SK-N-SH (cell line): Measurements from ENCODE around the gene PAPLN. TPM values are rescaled to one million over a fixed set of nuclear protein-coding genes. Genes with fewer than 3 reads are reported as not detected.

Experiments
- CTCF ChIA-PET: fragments of 300-600, 350-600 bp; formaldehyde crosslinking; extraction: SDS; loops from one replicate; lab custom pipeline; 2021; lab: Yijun Ruan, JAX
- POLR2A ChIA-PET: fragments of 350-600 bp; sonication (Branson Sonifier 250); formaldehyde crosslinking; extraction: SDS; loops from one replicate; lab custom pipeline; 2020; ENCODE audit warnings: antibody characterized with exemption, inconsistent platforms; lab: Yijun Ruan, JAX
- DNase-seq: peaks from one replicate; pipeline ENCODE4 v3.0.0; 2012
- H2AFZ ChIP-seq: fragments of 200-600 bp; sonication (generic); 2 replicates; pipeline ENCODE4 v1.8.1; 2016; ENCODE audit warnings: antibody characterized with exemption, mild to moderate bottlenecking, low read depth
- H3F3A ChIP-seq: fragments of 200-600 bp; sonication (generic); replicated peaks from 2 replicates; pipeline ENCODE3; 2016; ENCODE audit warnings: antibody characterized with exemption, mild to moderate bottlenecking; ENCODE audit not compliant: insufficient read depth
- H3K27ac ChIP-seq, 2 experiments: fragments of 200-500 bp in 1 of 2; fragments of 200-600 bp in 1 of 2; sonication (Bioruptor generic) in 1 of 2; sonication (generic), shearing (Covaris generic) in 1 of 2; 2 replicates each; pipeline versions ENCODE4 v1.5.1 to v1.6.1; 2014 to 2016; ENCODE audit warnings: low read depth in 2 of 2, inconsistent platforms in 1 of 2, low read length in 1 of 2, mild to moderate bottlenecking in 1 of 2, mixed read lengths in 1 of 2
- H3K27me3 ChIP-seq: fragments of 200-600 bp; sonication (generic), shearing (Covaris generic); 2 replicates; pipeline ENCODE4 v1.6.1; 2016; ENCODE audit warnings: mixed run types; ENCODE audit not compliant: insufficient read depth
- H3K36me3 ChIP-seq, 2 experiments: fragments of 200-500 bp in 1 of 2; fragments of 200-600 bp in 1 of 2; sonication (Bioruptor generic) in 1 of 2; sonication (generic) in 1 of 2; replicated peaks in 1 of 2; 2 replicates each; pipeline versions ENCODE3 to v1.5.1; 2014 to 2016; ENCODE audit warnings: low read length in 1 of 2, mild to moderate bottlenecking in 1 of 2; ENCODE audit not compliant: insufficient read depth in 2 of 2, control insufficient read depth in 1 of 2
- H3K4me1 ChIP-seq, 2 experiments: fragments of 200-500 bp in 1 of 2; fragments of 200-600 bp in 1 of 2; sonication (Bioruptor generic) in 1 of 2; sonication (generic), shearing (Covaris generic) in 1 of 2; 2 replicates each; pipeline versions ENCODE4 v1.5.1 to v1.6.1; 2014 to 2016; ENCODE audit warnings: low read depth in 1 of 2, low read length in 1 of 2, mixed run types in 1 of 2; ENCODE audit not compliant: insufficient read depth in 2 of 2, control insufficient read depth in 1 of 2
- H3K4me2 ChIP-seq: fragments of 200-600 bp; sonication (generic), shearing (Covaris generic); 2 replicates; pipeline ENCODE4 v1.6.1; 2017; ENCODE audit warnings: mixed run types
- H3K4me3 ChIP-seq, 2 experiments: fragments of 200-500 bp in 1 of 2; fragments of 200-600 bp in 1 of 2; sonication (Bioruptor generic) in 1 of 2; sonication (generic), shearing (Covaris generic) in 1 of 2; 2 replicates each; pipeline versions ENCODE4 v1.5.1 to v1.8.1; 2014 to 2016; ENCODE audit warnings: low read depth in 2 of 2, inconsistent platforms in 1 of 2, low read length in 1 of 2, mild to moderate bottlenecking in 1 of 2, mixed read lengths in 1 of 2, moderate library complexity in 1 of 2
- H3K79me2 ChIP-seq: fragments of 200-600 bp; sonication (generic); 2 replicates; pipeline ENCODE4 v1.8.1; 2017; ENCODE audit warnings: mild to moderate bottlenecking; ENCODE audit not compliant: insufficient read depth
- H3K9ac ChIP-seq: fragments of 200-600 bp; sonication (generic); 2 replicates; pipeline ENCODE4 v1.6.1; 2017; ENCODE audit warnings: mixed run types
- H3K9me2 ChIP-seq: fragments of 200-600 bp; sonication (generic); 2 replicates; pipeline ENCODE4 v1.6.1; 2017; ENCODE audit warnings: mixed run types
- H3K9me3 ChIP-seq: fragments of 200-600 bp; sonication (generic); 2 replicates; pipeline ENCODE4 v1.6.1; 2017; ENCODE audit warnings: mixed run types, mild to moderate bottlenecking, moderate library complexity
- H4K20me1 ChIP-seq: fragments of 200-600 bp; sonication (generic); 2 replicates; pipeline ENCODE4 v1.6.1; 2017; ENCODE audit warnings: mild to moderate bottlenecking, mixed run types; ENCODE audit not compliant: insufficient read depth
- CHD2 ChIP-seq: fragments of 150-350 bp; IDR thresholded peaks from 2 replicates; pipeline ENCODE4 v1.6.1; 2018; ENCODE audit warnings: low read length; ENCODE audit not compliant: partially characterized antibody
- ELF1 ChIP-seq: IDR thresholded peaks from 2 replicates; pipeline ENCODE4 v1.4.0; 2012
- EP300 ChIP-seq, 2 experiments: IDR thresholded peaks; 2 replicates each; pipeline versions ENCODE4 v1.4.0 to v1.6.1; 2012; ENCODE audit warnings: borderline replicate concordance in 1 of 2, low read depth in 1 of 2, low read length in 1 of 2
- FOSL2 ChIP-seq: IDR thresholded peaks from 2 replicates; pipeline ENCODE4 v1.4.0; 2012; ENCODE audit warnings: low read depth, mild to moderate bottlenecking, moderate library complexity, borderline replicate concordance
- FOXJ3 ChIP-seq: sonication (generic); formaldehyde crosslinking; IDR thresholded peaks from 2 replicates; pipeline ENCODE4 v1.5.1; 2020; ENCODE audit warnings: mild to moderate bottlenecking, missing genetic modification reagents
- FOXM1 ChIP-seq: IDR thresholded peaks from 2 replicates; pipeline ENCODE4 v1.4.0; 2012; ENCODE audit warnings: low read depth, mild to moderate bottlenecking
- GABPA ChIP-seq: IDR thresholded peaks from 2 replicates; pipeline ENCODE4 v1.4.0; 2012; ENCODE audit warnings: low read depth, mild to moderate bottlenecking
- GATA2 ChIP-seq: sonication (generic); formaldehyde crosslinking; IDR thresholded peaks from 2 replicates; pipeline ENCODE4 v1.5.0; 2020; ENCODE audit warnings: mild to moderate bottlenecking, missing genetic modification reagents
- JUND ChIP-seq: IDR thresholded peaks from 2 replicates; pipeline ENCODE4 v1.4.0; 2012
- MEF2A ChIP-seq: IDR thresholded peaks from 2 replicates; pipeline ENCODE4 v1.4.0; 2012; ENCODE audit warnings: low read depth, borderline replicate concordance
- NFIC ChIP-seq: IDR thresholded peaks from 2 replicates; pipeline ENCODE4 v1.4.0; 2012; ENCODE audit warnings: borderline replicate concordance
- RAD21 ChIP-seq: IDR thresholded peaks from 2 replicates; pipeline ENCODE4 v1.6.1; 2012; ENCODE audit warnings: mild to moderate bottlenecking, low read length
- RCOR1 ChIP-seq: fragments of 150-350 bp; IDR thresholded peaks from 2 replicates; pipeline ENCODE4 v1.6.1; 2017; ENCODE audit warnings: antibody characterized with exemption, low read length
- RFX5 ChIP-seq: IDR thresholded peaks from 2 replicates; pipeline ENCODE4 v1.6.1; 2012; ENCODE audit warnings: mild to moderate bottlenecking, improper control_type of control experiment, low read length
- RXRA ChIP-seq: IDR thresholded peaks from 2 replicates; pipeline ENCODE4 v1.4.0; 2012; ENCODE audit warnings: low read depth, mild to moderate bottlenecking, borderline replicate concordance
- TAF1 ChIP-seq: IDR thresholded peaks from 2 replicates; pipeline ENCODE4 v1.6.1; 2012; ENCODE audit warnings: low read depth, mild to moderate bottlenecking, low read length, moderate library complexity, borderline replicate concordance
- TCF12 ChIP-seq: IDR thresholded peaks from 2 replicates; pipeline ENCODE4 v1.4.0; 2012
- TEAD4 ChIP-seq: IDR thresholded peaks from 2 replicates; pipeline ENCODE4 v1.4.0; 2012; ENCODE audit warnings: mild to moderate bottlenecking, borderline replicate concordance; ENCODE audit not compliant: insufficient read depth
- WGBS: methylation state at CpG from one replicate; pipeline ENCODE4 v1.1.6; 2017; ENCODE audit warnings: low lambda C conversion rate; 5-methylcytosine and 5-hydroxymethylcytosine counted together
- polyA plus RNA-seq, 3 experiments: library from polyadenylated mRNA; depleted of rRNA; stranded (reverse); fragments of >200 nt; gene quantifications; 2 replicates each; pipeline ENCODE4 v1.2.3, GENCODE V29; 2012
- TF ChIP-seq, protein P1 (sequence below): fragments of 150-350 bp; IDR thresholded peaks from 2 replicates; pipeline ENCODE4 v1.6.1; 2017; ENCODE audit warnings: antibody characterized with exemption, low read length, low read depth, borderline replicate concordance
- TF ChIP-seq, protein P2 (sequence below): IDR thresholded peaks from 2 replicates; pipeline ENCODE4; 2012
- TF ChIP-seq, protein P3 (sequence below): IDR thresholded peaks from 2 replicates; pipeline ENCODE4 v1.4.0; 2012; ENCODE audit warnings: low read depth
- TF ChIP-seq, protein P4 (sequence below): fragments of 200-600 bp; sonication (generic); IDR thresholded peaks from 2 replicates; pipeline ENCODE4 v1.6.1; 2017; ENCODE audit warnings: antibody characterized with exemption, mild to moderate bottlenecking, moderate library complexity

Gene PAPLN
- polyA plus RNA-seq, 1 of the 3 experiments (the other 2 are of a cell fraction): 0.13 TPM

DNA sequence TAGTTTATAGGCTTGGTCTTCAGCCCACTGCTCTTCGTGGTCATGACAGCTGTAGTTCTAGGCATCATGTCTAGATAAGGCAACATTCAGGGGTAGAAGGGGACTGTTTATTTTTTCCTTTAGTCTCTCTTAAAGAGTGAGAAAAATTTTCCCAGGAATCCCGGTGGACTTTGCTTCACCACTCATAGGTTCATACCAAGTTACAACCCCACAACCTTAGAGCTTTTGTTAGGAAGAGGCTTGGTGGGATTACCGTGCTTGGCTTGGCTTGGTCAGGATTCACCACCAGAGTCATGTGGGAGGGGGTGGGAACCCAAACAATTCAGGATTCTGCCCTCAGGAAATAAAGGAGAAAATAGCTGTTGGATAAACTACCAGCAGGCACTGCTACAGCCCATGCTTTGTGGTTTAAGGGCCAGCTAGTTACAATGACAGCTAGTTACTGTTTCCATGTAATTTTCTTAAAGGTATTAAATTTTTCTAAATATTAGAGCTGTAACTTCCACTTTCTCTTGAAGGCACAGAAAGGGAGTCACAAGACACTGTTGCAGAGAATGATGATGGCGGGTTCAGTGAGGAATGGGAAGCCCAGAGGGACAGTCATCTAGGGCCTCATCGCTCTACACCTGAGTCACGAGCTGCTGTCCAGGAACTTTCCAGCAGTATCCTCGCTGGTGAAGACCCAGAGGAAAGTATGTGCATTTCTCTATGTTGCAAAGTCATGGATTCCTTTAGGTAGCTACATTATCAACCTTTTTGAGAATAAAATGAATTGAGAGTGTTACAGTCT is 25.9 kb upstream of the PAPLN start:
- Histone ChIP-seq H3K9ac (no peak overlapping the region), H3K27me3 (no peaks in the 10 kb centered on the region), H3K36me3 (peaks cover 66 to 83% of the 10 kb centered on the region in 2 experiments), H2AFZ (no peak overlapping the region), H3K4me2 (no peak overlapping the region), H4K20me1 (no peaks in the 10 kb centered on the region), H3K4me3 (no peak overlapping the region), H3F3A (peaks cover 12% of the 10 kb centered on the region), H3K9me2 (no peaks in the 10 kb centered on the region), H3K27ac (no peak overlapping the region), H3K79me2 (no peaks in the 10 kb centered on the region), H3K4me1 (0 out of 4 replicates have a peak, but pooled peaks cover 0 to 8% of the 10 kb centered on the region in 2 experiments), H3K9me3 (no peaks in the 10 kb centered on the region)
- TF ChIP-seq GABPA: no peak
- no peak for TF ChIP-seq RCOR1
- TF ChIP-seq JUND: no peak
- TF ChIP-seq TAF1: no peak
- TF ChIP-seq ELF1: no peak
- TF ChIP-seq TCF12: no peak
- no peak for TF ChIP-seq NFIC
- no peak for TF ChIP-seq MEF2A
- no peak for TF ChIP-seq FOXM1
- 95% methylated on average over 7 of the region's 7 CpGs for WGBS
- POLR2A ChIA-PET: no interaction called here
- CTCF ChIA-PET: interaction anchor here (0.8 to 0.9 kb wide), 2 partner anchors 73 to 84 kb away, joined by 3 to 5 read pairs; no protein-coding TSS in a partner anchor
- no peak for DNase-seq

DNA sequence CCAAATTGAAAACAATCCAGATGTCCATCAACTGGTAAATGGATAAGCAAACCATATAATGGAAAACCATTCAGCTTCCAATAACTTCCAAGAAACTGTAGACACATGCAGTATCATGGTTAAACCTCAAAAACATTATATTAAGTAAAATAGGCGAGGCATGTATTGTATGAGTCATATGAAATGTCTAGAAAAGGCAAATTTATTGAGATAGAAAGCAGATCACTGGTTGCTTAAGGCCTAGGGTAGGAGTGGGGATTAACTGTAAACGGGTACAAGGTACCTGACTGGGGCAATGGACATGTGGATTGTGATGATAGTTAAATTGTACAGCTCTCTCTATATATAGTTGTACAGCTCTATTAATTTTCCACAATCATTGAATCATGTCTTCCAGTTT is 21.3 kb upstream of the PAPLN start:
- no peak overlapping the region for H3K9ac ChIP-seq
- no peaks in the 10 kb centered on the region for H3K4me1 ChIP-seq
- H3K27me3 ChIP-seq: no peaks in the 10 kb centered on the region
- peaks cover 63 to 68% of the 10 kb centered on the region in 2 experiments for H3K36me3 ChIP-seq
- POLR2A ChIA-PET: no interaction called here
- CTCF ChIA-PET: interaction anchor here (0.6 to 1.5 kb wide), 2 partner anchors 59 to 417 kb away, joined by 3 to 8 read pairs; no protein-coding TSS in a partner anchor
- no peaks in the 10 kb centered on the region for H3K9me2 ChIP-seq
- H3K9me3 ChIP-seq: no peaks in the 10 kb centered on the region
- TF ChIP-seq, protein P1, sequence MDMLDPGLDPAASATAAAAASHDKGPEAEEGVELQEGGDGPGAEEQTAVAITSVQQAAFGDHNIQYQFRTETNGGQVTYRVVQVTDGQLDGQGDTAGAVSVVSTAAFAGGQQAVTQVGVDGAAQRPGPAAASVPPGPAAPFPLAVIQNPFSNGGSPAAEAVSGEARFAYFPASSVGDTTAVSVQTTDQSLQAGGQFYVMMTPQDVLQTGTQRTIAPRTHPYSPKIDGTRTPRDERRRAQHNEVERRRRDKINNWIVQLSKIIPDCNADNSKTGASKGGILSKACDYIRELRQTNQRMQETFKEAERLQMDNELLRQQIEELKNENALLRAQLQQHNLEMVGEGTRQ: no peak
- no peak for TF ChIP-seq RFX5
- TF ChIP-seq FOXJ3 (CRISPR knock-in tag): no peak
- TF ChIP-seq EP300 (IDR thresholded peaks at IDR 0.05; ENCODE audit: borderline replicate concordance in 1 of 2, low read depth in 1 of 2, low read length in 1 of 2): no peak
- TF ChIP-seq FOSL2: no peak
- TF ChIP-seq CHD2: no peak
- no peak for TF ChIP-seq TAF1
- TF ChIP-seq, protein P2, sequence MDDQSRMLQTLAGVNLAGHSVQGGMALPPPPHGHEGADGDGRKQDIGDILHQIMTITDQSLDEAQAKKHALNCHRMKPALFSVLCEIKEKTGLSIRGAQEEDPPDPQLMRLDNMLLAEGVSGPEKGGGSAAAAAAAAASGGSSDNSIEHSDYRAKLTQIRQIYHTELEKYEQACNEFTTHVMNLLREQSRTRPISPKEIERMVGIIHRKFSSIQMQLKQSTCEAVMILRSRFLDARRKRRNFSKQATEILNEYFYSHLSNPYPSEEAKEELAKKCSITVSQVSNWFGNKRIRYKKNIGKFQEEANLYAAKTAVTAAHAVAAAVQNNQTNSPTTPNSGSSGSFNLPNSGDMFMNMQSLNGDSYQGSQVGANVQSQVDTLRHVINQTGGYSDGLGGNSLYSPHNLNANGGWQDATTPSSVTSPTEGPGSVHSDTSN: no peak
- no peak for TF ChIP-seq RXRA
- no peak for TF ChIP-seq GABPA
- TF ChIP-seq FOXM1: no peak
- TF ChIP-seq, protein P3, sequence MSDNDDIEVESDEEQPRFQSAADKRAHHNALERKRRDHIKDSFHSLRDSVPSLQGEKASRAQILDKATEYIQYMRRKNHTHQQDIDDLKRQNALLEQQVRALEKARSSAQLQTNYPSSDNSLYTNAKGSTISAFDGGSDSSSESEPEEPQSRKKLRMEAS: no peak
- TF ChIP-seq RAD21: no peak
- TF ChIP-seq TEAD4: no peak
- TF ChIP-seq, protein P4, sequence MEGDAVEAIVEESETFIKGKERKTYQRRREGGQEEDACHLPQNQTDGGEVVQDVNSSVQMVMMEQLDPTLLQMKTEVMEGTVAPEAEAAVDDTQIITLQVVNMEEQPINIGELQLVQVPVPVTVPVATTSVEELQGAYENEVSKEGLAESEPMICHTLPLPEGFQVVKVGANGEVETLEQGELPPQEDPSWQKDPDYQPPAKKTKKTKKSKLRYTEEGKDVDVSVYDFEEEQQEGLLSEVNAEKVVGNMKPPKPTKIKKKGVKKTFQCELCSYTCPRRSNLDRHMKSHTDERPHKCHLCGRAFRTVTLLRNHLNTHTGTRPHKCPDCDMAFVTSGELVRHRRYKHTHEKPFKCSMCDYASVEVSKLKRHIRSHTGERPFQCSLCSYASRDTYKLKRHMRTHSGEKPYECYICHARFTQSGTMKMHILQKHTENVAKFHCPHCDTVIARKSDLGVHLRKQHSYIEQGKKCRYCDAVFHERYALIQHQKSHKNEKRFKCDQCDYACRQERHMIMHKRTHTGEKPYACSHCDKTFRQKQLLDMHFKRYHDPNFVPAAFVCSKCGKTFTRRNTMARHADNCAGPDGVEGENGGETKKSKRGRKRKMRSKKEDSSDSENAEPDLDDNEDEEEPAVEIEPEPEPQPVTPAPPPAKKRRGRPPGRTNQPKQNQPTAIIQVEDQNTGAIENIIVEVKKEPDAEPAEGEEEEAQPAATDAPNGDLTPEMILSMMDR: no peak
- no peak for TF ChIP-seq ELF1
- no peak for TF ChIP-seq GATA2 (CRISPR knock-in tag)
- TF ChIP-seq TCF12: no peak
- DNase-seq: no peak
- peaks cover 4% of the 10 kb centered on the region for H3F3A ChIP-seq
- H3K27ac ChIP-seq: no peak overlapping the region
- H4K20me1 ChIP-seq: no peaks in the 10 kb centered on the region
- 82% methylated on average over 2 of the region's 2 CpGs for WGBS
- no peak overlapping the region for H3K4me3 ChIP-seq
- H3K79me2 ChIP-seq: no peaks in the 10 kb centered on the region
- H2AFZ ChIP-seq: no peak overlapping the region
- H3K4me2 ChIP-seq: no peak overlapping the region
